RWPE2 (cell line): ENCODE measurements around the gene SCN5A.
A peak's percentile ranks its signal among the peaks of the same experiment; 100 is the strongest.

ENCODE experiments used
- ATAC-seq: fragments of 200-7000 bp; cut with Tn5 transposase; 3 replicates; pipeline ENCODE4 v1.9.1; 2021; ENCODE audit warnings: low read depth
- DNase-seq: peaks from one replicate; pipeline ENCODE4 v3.0.0-alpha.2; 2020; ENCODE audit warnings: low spot score
- H3K27ac ChIP-seq: fragments of 450-650 bp; 2 replicates; pipeline ENCODE4 v1.5.1; 2017; ENCODE audit warnings: mild to moderate bottlenecking; ENCODE audit not compliant: poor library complexity, severe bottlenecking
- H3K27me3 ChIP-seq: fragments of 250-450 bp; sonication (Bioruptor Pico); 2 replicates; pipeline ENCODE4 v1.5.1; 2021; ENCODE audit warnings: mild to moderate bottlenecking, moderate library complexity; ENCODE audit not compliant: insufficient read depth, poor library complexity, severe bottlenecking
- H3K36me3 ChIP-seq: fragments of 250-450 bp; sonication (Bioruptor Pico); 2 replicates; pipeline ENCODE4 v1.5.1; 2020; ENCODE audit warnings: low read depth, mild to moderate bottlenecking, moderate library complexity
- H3K4me1 ChIP-seq: fragments of 250-450 bp; sonication (Bioruptor Pico); 2 replicates; pipeline ENCODE4 v1.5.1; 2021; ENCODE audit warnings: mild to moderate bottlenecking, moderate library complexity; ENCODE audit not compliant: insufficient read depth, poor library complexity, severe bottlenecking
- H3K4me3 ChIP-seq: fragments of 250-450 bp; sonication (Bioruptor Pico); 2 replicates; pipeline ENCODE4 v1.5.1; 2021; ENCODE audit warnings: mild to moderate bottlenecking, moderate library complexity; ENCODE audit not compliant: severe bottlenecking
- H3K9me3 ChIP-seq: fragments of 250-450 bp; sonication (Bioruptor Pico); 2 replicates; pipeline ENCODE4 v1.5.1; 2021; ENCODE audit warnings: mild to moderate bottlenecking, moderate library complexity; ENCODE audit not compliant: severe bottlenecking
- CTCF ChIP-seq: fragments of 450-650 bp; IDR thresholded peaks from one replicate; pipeline ENCODE4 v1.5.1; 2017; ENCODE audit warnings: mild to moderate bottlenecking, moderate library complexity; ENCODE audit not compliant: poor library complexity, severe bottlenecking

The SCN5A gene

DNA sequence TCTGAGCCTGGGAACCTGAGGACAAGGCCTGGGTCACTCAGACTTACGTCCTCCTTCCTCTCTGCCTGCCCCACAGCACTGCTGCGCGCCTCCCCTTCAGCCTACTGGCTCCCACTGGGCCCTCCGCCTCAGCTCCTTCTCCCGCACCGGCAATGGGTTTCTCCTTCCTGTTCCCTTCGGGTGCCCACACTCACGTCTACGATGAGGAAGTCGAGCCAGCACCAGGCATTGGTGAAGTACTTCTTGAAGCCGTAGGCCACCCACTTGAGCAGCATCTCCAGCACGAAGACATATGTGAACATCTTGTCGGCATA lies 83.3 kb downstream of the SCN5A start:
- H3K27ac ChIP-seq, result no peak overlapping the region
- no peaks in the 10 kb centered on the region for H3K36me3 ChIP-seq
- H3K27me3 ChIP-seq, result no peaks in the 10 kb centered on the region
- no peak overlapping the region for H3K4me3 ChIP-seq
- no peaks in the 10 kb centered on the region for H3K9me3 ChIP-seq
- TF ChIP-seq CTCF, result no peak
- peak; percentile 39 for DNase-seq
- no peaks in the 10 kb centered on the region for H3K4me1 ChIP-seq
- ATAC-seq, result no peak

DNA sequence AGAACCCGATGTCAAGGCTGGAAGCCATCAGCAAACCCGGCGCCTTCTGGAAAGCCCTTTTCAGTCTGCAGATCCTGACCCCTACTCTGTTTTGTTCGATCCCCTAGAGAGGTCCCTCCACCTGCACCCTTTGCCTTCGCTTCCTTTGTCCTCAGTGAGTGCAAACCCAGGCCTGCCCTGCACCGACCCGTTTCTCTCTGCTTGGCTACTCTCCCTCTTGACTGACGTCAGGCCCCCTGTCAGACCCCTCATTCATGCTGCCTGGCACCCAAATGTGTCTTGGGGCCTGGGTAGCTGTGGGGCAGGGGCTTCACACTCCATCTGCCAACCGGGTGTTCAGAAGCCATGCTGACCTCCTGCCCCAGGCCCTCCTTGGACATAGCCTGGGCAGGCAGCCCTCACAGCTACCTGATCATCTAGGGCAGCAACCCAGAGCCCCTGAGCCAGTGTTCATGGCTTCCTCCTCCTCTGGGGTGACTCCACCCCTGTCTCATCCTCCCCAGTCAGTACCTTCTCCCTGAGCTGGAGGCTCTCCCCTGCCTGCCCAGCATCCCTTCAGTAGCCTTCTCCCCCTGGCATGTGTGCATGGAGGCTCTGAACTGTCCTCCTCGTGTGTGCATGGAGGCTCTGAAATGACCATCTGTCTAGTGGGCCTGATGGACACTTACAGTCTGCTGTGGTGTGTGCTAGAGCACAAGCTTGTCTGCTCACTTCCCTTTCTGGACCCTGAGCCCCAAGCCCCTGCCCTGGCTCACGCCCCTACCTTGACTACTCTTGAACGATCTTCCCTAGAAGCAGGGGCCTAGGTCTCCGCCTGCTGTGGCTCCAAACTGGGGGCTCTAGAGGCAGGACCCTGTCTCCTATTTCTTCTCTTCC lies 83.9 kb downstream of the SCN5A start:
- no peak for TF ChIP-seq CTCF

GRCh38 chr3:38564631-38565338 lies 84.7 kb downstream of the SCN5A start:
- Histone ChIP-seq H3K36me3 (no peaks in the 10 kb centered on the region), H3K4me1 (no peaks in the 10 kb centered on the region), H3K27ac (no peak overlapping the region), H3K27me3 (no peaks in the 10 kb centered on the region), H3K4me3 (no peak overlapping the region), H3K9me3 (no peaks in the 10 kb centered on the region)
- no peak for DNase-seq
- ATAC-seq, result no peak
- TF ChIP-seq CTCF, result no peak

More for the DNA sequence above, 83.9 kb downstream of the SCN5A start:
- no peak for DNase-seq
- no peaks in the 10 kb centered on the region for H3K4me1 ChIP-seq
- no peak overlapping the region for H3K27ac ChIP-seq
- ATAC-seq, result no peak
- no peaks in the 10 kb centered on the region for H3K27me3 ChIP-seq
- no peak overlapping the region for H3K4me3 ChIP-seq
- H3K36me3 ChIP-seq, result no peaks in the 10 kb centered on the region
- H3K9me3 ChIP-seq, result no peaks in the 10 kb centered on the region

- Histone ChIP-seq H3K36me3 (no peaks in the 10 kb centered on the region), H3K4me3 (no peak overlapping the region), H3K9me3 (no peaks in the 10 kb centered on the region), H3K4me1 (no peaks in the 10 kb centered on the region), H3K27ac (no peak overlapping the region), H3K27me3 (no peaks in the 10 kb centered on the region)
- no peak for TF ChIP-seq CTCF
- ATAC-seq (no peak), DNase-seq (no peak)
These were observed 85.6 kb downstream of the SCN5A start for GRCh38 chr3:38563886-38564270.
